GM12878 (cell line): ENCODE results near the gene KIF24. TPM values are rescaled to one million over a fixed set of nuclear protein-coding genes. Genes with fewer than 3 reads are reported as not detected.

Experiments used
- ATF3 ChIP-seq: IDR thresholded peaks from 2 replicates; pipeline ENCODE4 v1.6.1; 2011; ENCODE audit warnings: low read depth, mild to moderate bottlenecking, low read length, moderate library complexity, borderline replicate concordance; ENCODE audit errors: extremely low read depth
- ATF7 ChIP-seq: fragments of 450-650 bp; IDR thresholded peaks from 2 replicates; pipeline ENCODE4 v1.6.1; 2016; ENCODE audit warnings: low read depth, mild to moderate bottlenecking
- BACH1 ChIP-seq: fragments of 450-650 bp; IDR thresholded peaks from 2 replicates; pipeline ENCODE4 v1.6.1; 2017; ENCODE audit warnings: mild to moderate bottlenecking, borderline replicate concordance
- CHD4 ChIP-seq: fragments of 200-600 bp; sonication (generic); IDR thresholded peaks from 2 replicates; pipeline ENCODE4 v1.6.1; 2016; ENCODE audit warnings: mild to moderate bottlenecking
- CUX1 ChIP-seq: IDR thresholded peaks from 2 replicates; pipeline ENCODE4 v1.6.1; 2012; ENCODE audit warnings: improper control_type of control experiment, low read depth, low read length; ENCODE audit not compliant: insufficient replicate concordance
- FOXM1 ChIP-seq: IDR thresholded peaks from 2 replicates; pipeline ENCODE4 v1.6.1; 2012; ENCODE audit warnings: low read depth, mild to moderate bottlenecking, inconsistent platforms, low read length, moderate library complexity
- GATAD2B ChIP-seq: fragments of 450-650 bp; conservative IDR thresholded peaks from 2 replicates; pipeline ENCODE4 v1.6.1; 2017; ENCODE audit warnings: low read depth, mild to moderate bottlenecking, moderate library complexity
- IKZF2 ChIP-seq, 2 experiments: fragments of 450-650 bp; IDR thresholded peaks; 2 replicates each; pipeline ENCODE4 v1.6.1; 2017; ENCODE audit warnings: mild to moderate bottlenecking in 2 of 2, moderate library complexity in 2 of 2
- JUND ChIP-seq: IDR thresholded peaks from 2 replicates; pipeline ENCODE4 v1.6.1; 2012; ENCODE audit warnings: low read depth, mild to moderate bottlenecking, low read length, improper control_type of control experiment, moderate library complexity
- MEF2B ChIP-seq: fragments of 450-650 bp; IDR thresholded peaks from 2 replicates; pipeline ENCODE4 v1.6.1; 2018; ENCODE audit warnings: mild to moderate bottlenecking, moderate library complexity; ENCODE audit not compliant: partially characterized antibody, poor library complexity, severe bottlenecking
- NFXL1 ChIP-seq: fragments of 450-650 bp; IDR thresholded peaks from 2 replicates; pipeline ENCODE4 v1.6.1; 2017; ENCODE audit warnings: antibody characterized with exemption, mild to moderate bottlenecking, borderline replicate concordance
- SMAD1 ChIP-seq: fragments of 450-650 bp; IDR thresholded peaks from 2 replicates; pipeline ENCODE4 v1.6.1; 2018; ENCODE audit warnings: mild to moderate bottlenecking, low read depth; ENCODE audit not compliant: partially characterized antibody
- TARDBP ChIP-seq: IDR thresholded peaks from 2 replicates; pipeline ENCODE4 v1.6.1; 2016; ENCODE audit warnings: borderline replicate concordance
- polyA plus RNA-seq, 11 experiments: library from polyadenylated mRNA; depleted of rRNA in 4 of 11; unstranded in 6 of 11; stranded (reverse) in 5 of 11; fragments of >200 nt; fragmentation: Nextera tagmentation in 4 of 11; fragmentation: Illumina TruSeq in 1 of 11; extraction: Ambion mirVana in 4 of 11; extraction: Trizol in 1 of 11; gene quantifications; 1 replicate in 1 of 11; 2 replicates in 10 of 11; pipeline versions ENCODE4 v1.2.1 to v1.2.3, GENCODE V29; 2011 to 2016; ENCODE audit warnings: inconsistent platforms in 2 of 11, missing spikeins in 2 of 11, low read depth in 1 of 11
- total RNA-seq, 4 experiments: library from RNA; depleted of rRNA in 3 of 4; stranded (reverse); fragments of >200 nt in 3 of 4; fragmentation: Illumina TruSeq in 1 of 4; extraction: Trizol in 1 of 4; gene quantifications; 2 replicates each; pipeline versions ENCODE4 v1.2.1 to v1.2.3, GENCODE V29; 2013 to 2021
- TF ChIP-seq, protein P1 (sequence below): fragments of 450-650 bp; IDR thresholded peaks from 2 replicates; pipeline ENCODE4 v1.6.1; 2016; ENCODE audit warnings: mild to moderate bottlenecking
- TF ChIP-seq, protein P2 (sequence below): IDR thresholded peaks from 2 replicates; pipeline ENCODE4 v1.6.1; 2011; ENCODE audit warnings: mild to moderate bottlenecking, low read depth, low read length, moderate library complexity; ENCODE audit not compliant: insufficient replicate concordance

Gene KIF24
- total and polyA plus RNA-seq, 10 of the 15 experiments (the other 5 are each of a cell fraction or from before 2014, with no cell fraction given), result 0.58 to 6.7 (median 5.3) TPM

GRCh38 chr9:34326690-34327089, 2.4 kb downstream of the KIF24 start (continued):
- TF ChIP-seq CUX1 (no peak), CHD4 (no peak), GATAD2B (no peak), BACH1 (no peak), SMAD1 (no peak), ATF7 (no peak), ATF3 (no peak), TARDBP (no peak), IKZF2 (IDR thresholded peaks at IDR 0.05) (no peak), JUND (no peak), FOXM1 (no peak), MEF2B (no peak), NFXL1 (no peak)
- TF ChIP-seq, protein P1, sequence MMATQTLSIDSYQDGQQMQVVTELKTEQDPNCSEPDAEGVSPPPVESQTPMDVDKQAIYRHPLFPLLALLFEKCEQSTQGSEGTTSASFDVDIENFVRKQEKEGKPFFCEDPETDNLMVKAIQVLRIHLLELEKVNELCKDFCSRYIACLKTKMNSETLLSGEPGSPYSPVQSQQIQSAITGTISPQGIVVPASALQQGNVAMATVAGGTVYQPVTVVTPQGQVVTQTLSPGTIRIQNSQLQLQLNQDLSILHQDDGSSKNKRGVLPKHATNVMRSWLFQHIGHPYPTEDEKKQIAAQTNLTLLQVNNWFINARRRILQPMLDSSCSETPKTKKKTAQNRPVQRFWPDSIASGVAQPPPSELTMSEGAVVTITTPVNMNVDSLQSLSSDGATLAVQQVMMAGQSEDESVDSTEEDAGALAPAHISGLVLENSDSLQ, result no peak
- TF ChIP-seq, protein P2, sequence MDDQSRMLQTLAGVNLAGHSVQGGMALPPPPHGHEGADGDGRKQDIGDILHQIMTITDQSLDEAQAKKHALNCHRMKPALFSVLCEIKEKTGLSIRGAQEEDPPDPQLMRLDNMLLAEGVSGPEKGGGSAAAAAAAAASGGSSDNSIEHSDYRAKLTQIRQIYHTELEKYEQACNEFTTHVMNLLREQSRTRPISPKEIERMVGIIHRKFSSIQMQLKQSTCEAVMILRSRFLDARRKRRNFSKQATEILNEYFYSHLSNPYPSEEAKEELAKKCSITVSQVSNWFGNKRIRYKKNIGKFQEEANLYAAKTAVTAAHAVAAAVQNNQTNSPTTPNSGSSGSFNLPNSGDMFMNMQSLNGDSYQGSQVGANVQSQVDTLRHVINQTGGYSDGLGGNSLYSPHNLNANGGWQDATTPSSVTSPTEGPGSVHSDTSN, result no peak
